IPS-18a (cell line): ENCODE data around the gene RBP5.
"Not testable (repeated sequence)": the region's sequence is repeated elsewhere in the genome, so short reads cannot be mapped to it uniquely, and the experiment has no call there.

Experiments used
- H3K27ac ChIP-seq: one replicate; pipeline ENCODE4 v1.5.1; 2013; ENCODE audit warnings: low read length
- H3K27me3 ChIP-seq: one replicate; pipeline ENCODE4 v1.6.1; 2013; ENCODE audit warnings: mild to moderate bottlenecking, low read length; ENCODE audit not compliant: control insufficient read depth, insufficient read depth
- H3K36me3 ChIP-seq: one replicate; pipeline ENCODE4 v1.6.1; 2013; ENCODE audit warnings: low read depth, low read length; ENCODE audit not compliant: control insufficient read depth
- H3K4me1 ChIP-seq: one replicate; pipeline ENCODE4 v1.6.1; 2013; ENCODE audit warnings: low read depth, low read length; ENCODE audit not compliant: control insufficient read depth
- H3K4me3 ChIP-seq: one replicate; pipeline ENCODE4 v1.5.1; 2013; ENCODE audit warnings: low read length
- H3K9ac ChIP-seq: one replicate; pipeline ENCODE4 v1.6.1; 2013; ENCODE audit warnings: mild to moderate bottlenecking, low read length, moderate library complexity
- H3K9me3 ChIP-seq: one replicate; pipeline ENCODE4 v1.6.1; 2013; ENCODE audit warnings: low read depth, low read length; ENCODE audit not compliant: control insufficient read depth

The RBP5 gene

GRCh38 chr12:7107636-7108002 lies 21.1 kb downstream of the RBP5 start:
- peak overlapping the region; percentile 80 for H3K9ac ChIP-seq

GRCh38 chr12:7107181-7107580 lies 21.5 kb downstream of the RBP5 start:
- H3K4me3 ChIP-seq, result not testable (repeated sequence)

More at GRCh38 chr12:7107636-7108002, 21.1 kb downstream of the RBP5 start:
- Histone ChIP-seq H3K4me1 (no peaks in the 10 kb centered on the region), H3K4me3 (peak overlapping the region; percentile 91), H3K27ac (no peak overlapping the region), H3K36me3 (no peaks in the 10 kb centered on the region), H3K27me3 (no peaks in the 10 kb centered on the region), H3K9me3 (no peaks in the 10 kb centered on the region)

GRCh38 chr12:7106082-7106481 lies 22.6 kb downstream of the RBP5 start:
- Histone ChIP-seq H3K9ac (no peak overlapping the region), H3K4me1 (no peaks in the 10 kb centered on the region), H3K27ac (no peak overlapping the region), H3K36me3 (no peaks in the 10 kb centered on the region), H3K27me3 (no peaks in the 10 kb centered on the region), H3K9me3 (no peaks in the 10 kb centered on the region), H3K4me3 (no peak overlapping the region)

More at GRCh38 chr12:7107181-7107580, 21.5 kb downstream of the RBP5 start:
- H3K4me1 ChIP-seq, H3K9me3 ChIP-seq, H3K27me3 ChIP-seq, H3K27ac ChIP-seq, H3K36me3 ChIP-seq, H3K9ac ChIP-seq: not testable (repeated sequence)

GRCh38 chr12:7103837-7104584 lies 24.7 kb downstream of the RBP5 start:
- Histone ChIP-seq H3K4me1 (no peaks in the 10 kb centered on the region), H3K9ac (no peak overlapping the region), H3K9me3 (no peaks in the 10 kb centered on the region), H3K4me3 (no peak overlapping the region), H3K27ac (no peak overlapping the region), H3K27me3 (no peaks in the 10 kb centered on the region), H3K36me3 (peaks cover 4% of the 10 kb centered on the region)

GRCh38 chr12:7102582-7102981 lies 26.1 kb downstream of the RBP5 start:
- H3K9ac ChIP-seq, result no peak overlapping the region
- no peak overlapping the region for H3K27ac ChIP-seq
- H3K4me3 ChIP-seq, result no peak overlapping the region
- peaks cover 7% of the 10 kb centered on the region for H3K36me3 ChIP-seq
- no peaks in the 10 kb centered on the region for H3K4me1 ChIP-seq
- H3K9me3 ChIP-seq, result no peaks in the 10 kb centered on the region
- no peaks in the 10 kb centered on the region for H3K27me3 ChIP-seq

- Histone ChIP-seq H3K4me1 (no peaks in the 10 kb centered on the region), H3K4me3 (no peak overlapping the region), H3K27ac (no peak overlapping the region), H3K9ac (no peak overlapping the region), H3K9me3 (no peaks in the 10 kb centered on the region), H3K36me3 (peaks cover 7% of the 10 kb centered on the region), H3K27me3 (no peaks in the 10 kb centered on the region)
These were observed 27.0 kb downstream of the RBP5 start for GRCh38 chr12:7101694-7102131.

GRCh38 chr12:7101047-7101693 lies 27.5 kb downstream of the RBP5 start:
- H3K4me1 ChIP-seq, result no peaks in the 10 kb centered on the region

GRCh38 chr12:7100239-7100638 lies 28.4 kb downstream of the RBP5 start:
- no peak overlapping the region for H3K4me3 ChIP-seq
- H3K9ac ChIP-seq, result no peak overlapping the region
- no peaks in the 10 kb centered on the region for H3K4me1 ChIP-seq
- H3K27me3 ChIP-seq, result no peaks in the 10 kb centered on the region
- no peak overlapping the region for H3K27ac ChIP-seq
- H3K9me3 ChIP-seq, result no peaks in the 10 kb centered on the region
- H3K36me3 ChIP-seq, result peaks cover 7% of the 10 kb centered on the region

More at GRCh38 chr12:7101047-7101693, 27.5 kb downstream of the RBP5 start:
- Histone ChIP-seq H3K9me3 (no peaks in the 10 kb centered on the region), H3K27me3 (no peaks in the 10 kb centered on the region), H3K9ac (no peak overlapping the region), H3K36me3 (peaks cover 7% of the 10 kb centered on the region), H3K4me3 (no peak overlapping the region), H3K27ac (no peak overlapping the region)

- Histone ChIP-seq H3K27ac (no peak overlapping the region), H3K4me3 (no peak overlapping the region), H3K36me3 (peaks cover 7% of the 10 kb centered on the region), H3K4me1 (no peaks in the 10 kb centered on the region), H3K9ac (no peak overlapping the region), H3K27me3 (no peaks in the 10 kb centered on the region), H3K9me3 (no peaks in the 10 kb centered on the region)
These were observed 29.2 kb downstream of the RBP5 start for GRCh38 chr12:7099290-7099996.

GRCh38 chr12:7096979-7097378 lies 31.7 kb downstream of the RBP5 start:
- Histone ChIP-seq H3K27ac (no peak overlapping the region), H3K4me1 (no peaks in the 10 kb centered on the region), H3K9ac (no peak overlapping the region), H3K4me3 (no peak overlapping the region), H3K9me3 (no peaks in the 10 kb centered on the region), H3K36me3 (peaks cover 7% of the 10 kb centered on the region), H3K27me3 (no peaks in the 10 kb centered on the region)

- no peaks in the 10 kb centered on the region for H3K4me1 ChIP-seq
- no peak overlapping the region for H3K27ac ChIP-seq
- H3K36me3 ChIP-seq, result peaks cover 7% of the 10 kb centered on the region
- no peak overlapping the region for H3K4me3 ChIP-seq
- H3K9ac ChIP-seq, result no peak overlapping the region
- no peaks in the 10 kb centered on the region for H3K27me3 ChIP-seq
- H3K9me3 ChIP-seq, result no peaks in the 10 kb centered on the region
These were observed 32.4 kb downstream of the RBP5 start for GRCh38 chr12:7096006-7096932.
